KBM-7 (cell line): ENCODE data around the gene SDK1.
"Not testable (repeated sequence)": the region's sequence is repeated elsewhere in the genome, so short reads cannot be mapped to it uniquely, and the experiment has no call there.

Experiments
- DNase-seq: peaks from one replicate; pipeline ENCODE4 v3.0.0-alpha.2; 2015
- in situ Hi-C: fragments of 300-500 bp; cut with MboI; formaldehyde crosslinking; loops from 2 replicates; pipeline ENCODE4 v1.14.3; 2020; ENCODE audit warnings: low sequenced_read_pairs, low pct_unique_long_range_greater_than_20kb, mixed read lengths

Gene SDK1

GRCh38 chr7:4230352-4230751 is 929.3 kb downstream of the SDK1 start:
- DNase-seq, result no peak
- in situ Hi-C loops, result no loop called here

DNA sequence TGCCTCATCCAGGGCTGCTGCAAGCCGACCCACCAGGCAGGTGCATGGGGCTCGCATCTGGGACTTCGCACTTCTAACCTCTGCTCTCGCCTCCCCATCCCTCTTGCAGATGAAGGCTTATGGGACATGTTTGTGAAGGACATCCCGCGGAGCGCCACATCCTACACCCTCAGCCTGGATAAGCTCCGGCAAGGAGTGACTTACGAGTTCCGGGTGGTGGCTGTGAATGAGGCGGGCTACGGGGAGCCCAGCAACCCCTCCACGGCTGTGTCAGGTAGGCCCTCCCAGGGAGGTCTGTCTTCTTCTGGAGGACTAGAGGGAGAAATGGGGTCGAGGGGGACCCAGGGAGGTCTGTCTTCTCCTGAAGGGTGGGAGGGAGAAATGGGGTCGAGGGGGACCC is 932.1 kb downstream of the SDK1 start:
- no peak for DNase-seq
- in situ Hi-C loops, result no loop called here

- DNase-seq, result no peak
- in situ Hi-C loops, result no loop called here
Observed at GRCh38 chr7:4233621-4234497, 932.8 kb downstream of the SDK1 start.

DNA sequence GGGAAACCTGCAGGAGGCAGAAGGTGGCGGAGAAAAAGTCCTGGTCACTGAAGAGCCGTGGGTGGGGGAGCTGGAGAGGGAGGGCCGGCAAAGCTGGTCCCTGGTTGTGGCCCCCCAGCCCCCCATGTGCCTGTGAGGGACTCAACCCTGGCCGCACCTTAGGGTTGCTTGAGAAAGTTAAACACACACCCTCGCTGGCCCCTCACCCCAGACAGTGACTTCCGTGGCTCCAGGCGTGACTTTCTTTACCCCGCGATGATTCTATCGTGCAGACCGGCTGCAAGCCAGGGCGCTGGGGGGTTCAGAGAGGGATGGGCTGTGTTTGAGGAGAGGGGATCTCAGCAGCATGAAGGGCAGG is 933.4 kb downstream of the SDK1 start:
- in situ Hi-C loops, result no loop called here
- no peak for DNase-seq

DNA sequence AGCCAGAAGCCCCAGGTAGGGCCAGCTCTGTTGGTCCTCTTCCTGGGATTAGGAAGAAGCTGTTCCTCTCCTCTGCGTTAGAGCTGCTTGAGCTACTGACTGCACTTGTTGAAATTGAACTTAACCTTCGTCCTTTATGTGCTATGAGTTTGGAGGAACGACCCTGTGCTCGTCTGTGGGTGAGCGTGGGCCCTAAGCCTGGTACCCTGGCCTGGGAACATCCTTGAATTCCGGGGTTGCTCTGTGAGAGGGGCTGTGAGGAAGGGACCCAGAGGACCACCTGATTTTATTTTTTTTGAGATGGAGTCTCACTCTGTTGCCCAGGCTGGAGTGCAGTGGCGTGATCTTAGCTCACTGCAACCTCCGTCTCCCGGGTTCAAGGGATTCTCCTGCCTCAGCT is 933.8 kb downstream of the SDK1 start:
- no peak for DNase-seq
- in situ Hi-C loops, result no loop called here

DNA sequence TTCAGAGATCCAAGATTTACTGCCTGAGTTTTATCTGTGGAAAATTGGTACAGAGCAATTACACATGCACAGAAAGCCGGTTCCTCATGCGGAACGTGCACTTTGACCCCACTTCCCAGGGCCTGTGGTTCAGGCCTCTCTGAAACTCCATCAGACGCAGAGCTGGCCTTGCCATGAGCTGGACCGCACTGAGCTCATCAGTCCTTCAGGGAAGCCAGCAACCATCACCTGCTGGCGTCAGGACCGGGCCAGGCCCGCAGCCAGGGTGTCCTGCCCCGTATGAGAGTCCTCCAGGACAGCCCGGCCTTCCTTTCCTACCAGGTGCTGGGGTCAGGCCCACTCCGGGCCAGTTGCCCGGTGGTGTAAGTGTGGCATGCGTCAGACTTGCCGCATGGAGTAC is 934.5 kb downstream of the SDK1 start:
- DNase-seq, result no peak

DNA sequence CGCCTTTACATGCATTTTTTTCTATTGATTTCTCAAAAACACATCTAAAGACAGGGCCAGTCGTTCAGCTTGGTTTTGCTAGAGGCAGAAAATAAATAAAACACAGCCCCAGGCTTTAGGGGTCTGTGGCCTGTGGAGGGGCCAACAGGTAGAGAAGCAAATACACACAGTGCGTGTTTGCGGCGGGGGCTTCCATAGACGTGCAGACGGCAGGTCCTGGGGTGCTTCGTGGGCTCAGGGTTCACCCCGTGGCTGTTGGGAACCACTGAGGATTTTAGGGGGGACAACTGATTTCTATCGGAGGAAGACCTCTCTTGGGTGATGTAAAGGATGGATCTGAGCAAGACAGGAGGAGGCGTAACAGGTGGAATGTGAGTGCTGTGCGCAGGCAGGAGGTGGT is 935.3 kb downstream of the SDK1 start:
- DNase-seq, result no peak
- in situ Hi-C loops, result no loop called here

More for the DNA sequence above, 934.5 kb downstream of the SDK1 start:
- in situ Hi-C loops, result no loop called here

GRCh38 chr7:4236873-4237272 is 935.8 kb downstream of the SDK1 start:
- in situ Hi-C loops, DNase-seq: not testable (repeated sequence)

- in situ Hi-C loops, result no loop called here
- no peak for DNase-seq
Observed at GRCh38 chr7:4237296-4238235, 936.5 kb downstream of the SDK1 start.

DNA sequence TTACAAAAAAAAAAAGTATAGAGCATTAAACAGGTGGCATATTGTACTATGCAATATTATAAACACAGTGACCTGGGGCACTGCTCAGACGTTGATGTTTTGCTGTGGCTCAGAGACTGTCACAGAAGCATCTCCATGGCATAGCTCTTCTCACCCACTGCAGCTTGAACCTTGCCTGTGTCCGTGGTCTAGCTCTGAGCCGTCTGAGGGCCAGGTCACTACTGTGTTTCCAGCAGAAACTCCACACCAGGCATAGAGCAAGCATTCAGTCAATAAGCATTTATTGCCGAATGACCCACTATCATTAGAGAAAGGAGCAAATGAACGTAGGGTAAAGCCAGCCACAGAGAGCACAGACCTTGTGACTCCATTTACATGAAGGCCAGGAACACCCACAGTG is 937.8 kb downstream of the SDK1 start:
- DNase-seq, result no peak
- in situ Hi-C loops, result no loop called here

DNA sequence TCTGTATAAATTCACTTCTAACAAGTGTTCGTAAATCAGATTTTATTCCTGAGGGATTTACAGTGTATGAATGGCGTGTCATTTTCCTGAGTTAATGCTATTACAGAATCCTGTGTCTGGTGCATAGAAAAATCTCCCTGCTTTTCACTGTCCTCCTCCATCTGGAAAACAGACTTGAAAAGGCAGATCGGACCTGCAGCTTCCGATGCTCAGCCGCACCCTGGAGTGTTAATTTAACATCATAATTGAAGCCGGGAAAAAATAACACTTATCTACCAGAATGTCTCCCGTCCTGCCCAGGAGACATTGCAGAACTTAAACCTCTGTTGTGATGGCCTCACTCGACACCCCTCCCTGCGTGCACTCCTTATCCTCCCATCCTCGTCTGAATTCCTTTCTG is 939.0 kb downstream of the SDK1 start:
- no peak for DNase-seq
- in situ Hi-C loops, result no loop called here

GRCh38 chr7:4240520-4241303 is 939.7 kb downstream of the SDK1 start:
- in situ Hi-C loops, result no loop called here
- DNase-seq, result no peak

DNA sequence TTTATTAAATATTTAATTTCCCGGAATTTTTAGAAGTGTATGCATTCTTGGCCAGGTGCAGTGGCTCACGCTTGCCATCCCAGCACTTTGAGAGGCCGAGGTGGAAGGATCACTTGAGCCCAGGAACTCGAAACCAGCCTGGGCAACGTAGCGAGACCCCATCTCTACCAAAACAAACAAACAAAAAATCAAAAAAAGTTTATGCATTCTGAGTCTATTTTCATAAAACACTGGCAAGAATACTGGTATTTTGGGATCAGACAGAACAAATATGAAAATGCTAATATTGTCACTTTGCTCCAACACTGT is 940.2 kb downstream of the SDK1 start:
- no peak for DNase-seq
- in situ Hi-C loops, result no loop called here

- in situ Hi-C loops, result no loop called here
- DNase-seq, result no peak
Observed at GRCh38 chr7:4241791-4242190, 940.7 kb downstream of the SDK1 start.

GRCh38 chr7:4242706-4243105 is 941.7 kb downstream of the SDK1 start:
- in situ Hi-C loops, result no loop called here
- no peak for DNase-seq

- in situ Hi-C loops, result no loop called here
Observed at GRCh38 chr7:4244041-4244440, 943.0 kb downstream of the SDK1 start.

DNA sequence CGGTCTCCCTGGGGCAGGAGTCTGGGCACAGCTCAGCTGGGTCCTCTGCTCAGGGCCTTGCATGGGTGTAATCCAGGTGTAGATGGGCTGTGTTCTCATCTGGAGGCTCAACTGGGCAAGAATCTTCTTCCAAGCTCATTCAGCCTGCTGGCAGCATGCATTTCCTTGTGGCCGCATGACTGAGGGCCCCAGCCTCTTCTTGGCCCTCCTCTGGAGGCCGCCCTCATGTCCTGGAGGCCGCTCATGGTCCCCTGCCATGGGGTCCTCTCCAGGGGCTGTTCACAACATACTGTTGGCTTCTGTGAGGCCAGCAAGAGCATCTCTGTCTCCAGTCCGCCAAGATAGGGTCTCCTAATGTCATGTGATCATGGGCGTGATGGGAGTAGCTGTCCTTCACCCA is 943.6 kb downstream of the SDK1 start:
- in situ Hi-C loops, result no loop called here
- DNase-seq, result no peak

More at GRCh38 chr7:4244041-4244440, 943.0 kb downstream of the SDK1 start:
- no peak for DNase-seq

DNA sequence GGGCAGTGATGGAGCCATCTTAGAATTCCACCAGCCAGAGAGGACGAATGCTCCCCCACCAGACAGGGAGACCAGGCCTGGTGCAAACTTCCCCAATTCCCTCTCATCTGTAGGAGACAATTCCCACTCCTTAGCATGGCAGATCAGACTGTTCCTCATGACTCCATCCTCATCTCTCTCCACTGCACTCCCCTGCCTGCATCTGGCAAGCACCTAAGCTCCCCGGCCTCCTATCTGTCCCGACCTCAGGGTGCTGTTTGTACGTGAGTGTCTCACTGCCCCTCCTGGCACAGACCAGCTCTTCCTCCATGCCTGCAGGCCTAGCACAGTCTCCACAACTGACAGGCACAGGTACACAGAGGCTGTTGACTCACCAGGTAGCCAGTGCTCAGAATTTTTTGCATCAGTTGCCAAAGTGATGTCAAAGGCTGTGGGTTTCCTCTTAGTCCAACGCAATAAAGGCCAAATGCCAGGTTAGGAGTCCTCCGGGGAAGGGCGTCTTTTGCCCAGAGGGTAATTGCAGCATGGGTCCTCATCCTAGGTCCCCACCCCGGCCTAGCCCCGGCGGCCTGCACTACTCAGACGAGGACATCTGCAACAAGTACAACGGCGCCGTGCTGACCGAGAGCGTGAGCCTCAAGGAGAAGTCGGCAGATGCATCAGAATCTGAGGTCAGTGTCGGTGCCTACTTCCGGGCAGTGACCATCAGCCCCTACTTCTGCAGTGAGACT is 944.2 kb downstream of the SDK1 start:
- in situ Hi-C loops, result no loop called here
- DNase-seq, result no peak

GRCh38 chr7:4245866-4246470 is 944.9 kb downstream of the SDK1 start:
- in situ Hi-C loops, result no loop called here
- no peak for DNase-seq
